ENCODE results near the gene TPR. TPM values are rescaled to one million over a fixed set of nuclear protein-coding genes. Genes with fewer than 3 reads are reported as not detected.

The TPR gene
- polyA plus RNA-seq, 1 donor (not counting 4 experiments of a cell fraction or from before 2014, with no cell fraction given): 46.8 TPM

DNA sequence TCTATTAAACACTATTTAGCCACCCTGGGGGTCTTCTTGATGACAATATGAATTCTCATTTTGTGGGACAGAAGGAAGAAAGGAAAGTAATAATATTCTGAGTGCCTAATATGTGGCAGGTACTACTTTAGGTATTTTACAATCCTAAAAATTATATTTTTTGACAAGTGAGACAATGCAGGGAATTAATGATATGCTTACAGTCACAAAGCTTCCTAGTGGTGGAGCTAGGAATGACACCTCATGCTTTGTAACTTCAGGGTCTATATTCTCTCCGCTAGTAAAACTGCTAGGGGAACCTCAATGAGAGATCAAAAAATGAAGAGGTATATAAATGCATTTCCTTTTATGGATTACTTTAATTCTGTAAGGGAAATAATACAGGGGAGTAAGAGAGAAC lies 44.3 kb downstream of the TPR start:
- peaks cover 8 to 20% of the 10 kb centered on the region in 2 experiments for H3K36me3 ChIP-seq (ENCODE audit: control insufficient read depth in 2 of 2, extremely low read depth in 1 of 2, insufficient read depth in 2 of 2, low read length in 2 of 2)
- H3K4me2 ChIP-seq (ENCODE audit: control insufficient read depth, extremely low read depth, insufficient read depth, low read depth, low read length): no peak overlapping the region
- H3K27ac ChIP-seq (ENCODE audit: control insufficient read depth, insufficient read depth, low read length): no peak overlapping the region
- DNase-seq (ENCODE audit: low read depth, low spot score): no peak
- no peaks in the 10 kb centered on the region for H3K4me1 ChIP-seq (ENCODE audit: control insufficient read depth, extremely low read depth, insufficient read depth, low read length)
- H3K9ac ChIP-seq (ENCODE audit: control insufficient read depth, extremely low read depth, insufficient read depth, low read length): no peak overlapping the region
- FAIRE-seq: no peak
- H4K20me1 ChIP-seq (ENCODE audit: control insufficient read depth, extremely low read depth, insufficient read depth, low read length): no peaks in the 10 kb centered on the region
- no peak overlapping the region for H2AFZ ChIP-seq (ENCODE audit: control insufficient read depth, low read length)
- H3K9me1 ChIP-seq (ENCODE audit: control insufficient read depth, extremely low read depth, insufficient read depth, low read length): no peaks in the 10 kb centered on the region
- H3K9me3 ChIP-seq (ENCODE audit: control insufficient read depth, low read depth, low read length): no peaks in the 10 kb centered on the region
- no peak overlapping the region for H3K4me3 ChIP-seq (ENCODE audit: control insufficient read depth in 2 of 3, extremely low read depth in 1 of 3, insufficient read depth in 2 of 3, low read depth in 1 of 3, low read length in 3 of 3)
- dilution Hi-C loops (cut with MboI; ENCODE audit: extremely low pct_ligation_motif_present, low sequenced_read_pairs): no loop called here
- no peaks in the 10 kb centered on the region for H3K27me3 ChIP-seq (ENCODE audit: control insufficient read depth, extremely low read depth, insufficient read depth, low read length)
- no peak for TF ChIP-seq EZH2 (IDR thresholded peaks at IDR 0.05; ENCODE audit: low read length)
- TF ChIP-seq, protein P1, sequence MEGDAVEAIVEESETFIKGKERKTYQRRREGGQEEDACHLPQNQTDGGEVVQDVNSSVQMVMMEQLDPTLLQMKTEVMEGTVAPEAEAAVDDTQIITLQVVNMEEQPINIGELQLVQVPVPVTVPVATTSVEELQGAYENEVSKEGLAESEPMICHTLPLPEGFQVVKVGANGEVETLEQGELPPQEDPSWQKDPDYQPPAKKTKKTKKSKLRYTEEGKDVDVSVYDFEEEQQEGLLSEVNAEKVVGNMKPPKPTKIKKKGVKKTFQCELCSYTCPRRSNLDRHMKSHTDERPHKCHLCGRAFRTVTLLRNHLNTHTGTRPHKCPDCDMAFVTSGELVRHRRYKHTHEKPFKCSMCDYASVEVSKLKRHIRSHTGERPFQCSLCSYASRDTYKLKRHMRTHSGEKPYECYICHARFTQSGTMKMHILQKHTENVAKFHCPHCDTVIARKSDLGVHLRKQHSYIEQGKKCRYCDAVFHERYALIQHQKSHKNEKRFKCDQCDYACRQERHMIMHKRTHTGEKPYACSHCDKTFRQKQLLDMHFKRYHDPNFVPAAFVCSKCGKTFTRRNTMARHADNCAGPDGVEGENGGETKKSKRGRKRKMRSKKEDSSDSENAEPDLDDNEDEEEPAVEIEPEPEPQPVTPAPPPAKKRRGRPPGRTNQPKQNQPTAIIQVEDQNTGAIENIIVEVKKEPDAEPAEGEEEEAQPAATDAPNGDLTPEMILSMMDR (optimal IDR thresholded peaks at IDR 0.05 in 1 of 3, IDR thresholded peaks at IDR 0.05 in 1 of 3, conservative IDR thresholded peaks at IDR 0.05 in 1 of 3; ENCODE audit: extremely low read depth in 1 of 3, insufficient read depth in 2 of 3, low read length in 3 of 3): peak in 2 of 3 experiments; percentile 35 to 37
- H3K79me2 ChIP-seq (ENCODE audit: control insufficient read depth, insufficient read depth, low read length): no peaks in the 10 kb centered on the region

DNA sequence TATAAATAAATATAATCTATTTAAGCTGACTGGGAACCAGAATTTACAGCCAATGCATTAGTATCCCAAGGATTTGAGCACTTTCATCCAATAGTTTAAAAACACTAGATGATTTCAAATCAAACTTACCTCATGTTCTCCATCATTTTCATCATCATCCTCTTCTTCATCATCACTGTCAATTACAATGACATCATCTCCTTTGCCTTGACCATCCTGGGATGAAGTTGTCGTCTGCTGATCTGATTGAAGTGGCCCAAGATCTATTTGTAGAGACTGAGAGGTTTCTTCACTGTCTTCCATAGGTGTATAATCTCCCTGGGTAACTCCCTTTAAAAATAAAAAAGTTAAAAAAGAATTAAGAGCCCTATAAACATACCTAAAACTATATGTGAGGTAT lies 47.7 kb downstream of the TPR start:
- Histone ChIP-seq H3K27ac (ENCODE audit: control insufficient read depth, insufficient read depth, low read length) (no peak overlapping the region), H3K9ac (ENCODE audit: control insufficient read depth, extremely low read depth, insufficient read depth, low read length) (no peak overlapping the region), H3K4me1 (ENCODE audit: control insufficient read depth, extremely low read depth, insufficient read depth, low read length) (no peaks in the 10 kb centered on the region), H4K20me1 (ENCODE audit: control insufficient read depth, extremely low read depth, insufficient read depth, low read length) (no peaks in the 10 kb centered on the region), H3K9me3 (ENCODE audit: control insufficient read depth, low read depth, low read length) (no peaks in the 10 kb centered on the region), H3K36me3 (ENCODE audit: control insufficient read depth in 2 of 2, extremely low read depth in 1 of 2, insufficient read depth in 2 of 2, low read length in 2 of 2) (peaks cover 11 to 24% of the 10 kb centered on the region in 2 experiments), H3K4me2 (ENCODE audit: control insufficient read depth, extremely low read depth, insufficient read depth, low read depth, low read length) (no peak overlapping the region), H3K4me3 (ENCODE audit: control insufficient read depth in 2 of 3, extremely low read depth in 1 of 3, insufficient read depth in 2 of 3, low read depth in 1 of 3, low read length in 3 of 3) (no peak overlapping the region), H3K79me2 (ENCODE audit: control insufficient read depth, insufficient read depth, low read length) (no peaks in the 10 kb centered on the region), H3K27me3 (ENCODE audit: control insufficient read depth, extremely low read depth, insufficient read depth, low read length) (no peaks in the 10 kb centered on the region), H3K9me1 (ENCODE audit: control insufficient read depth, extremely low read depth, insufficient read depth, low read length) (no peaks in the 10 kb centered on the region), H2AFZ (ENCODE audit: control insufficient read depth, low read length) (no peak overlapping the region)
- dilution Hi-C loops (cut with MboI; ENCODE audit: extremely low pct_ligation_motif_present, low sequenced_read_pairs): no loop called here
- FAIRE-seq: no peak
- no peak for DNase-seq (ENCODE audit: low read depth, low spot score)
- TF ChIP-seq, protein P1 (optimal IDR thresholded peaks at IDR 0.05 in 1 of 3, IDR thresholded peaks at IDR 0.05 in 1 of 3, conservative IDR thresholded peaks at IDR 0.05 in 1 of 3; ENCODE audit: extremely low read depth in 1 of 3, insufficient read depth in 2 of 3, low read length in 3 of 3): no peak
- TF ChIP-seq EZH2 (IDR thresholded peaks at IDR 0.05; ENCODE audit: low read length): no peak

Measured in keratinocyte (primary cell).